Measurements from ENCODE around the gene PANX3. TPM values are rescaled to one million over a fixed set of nuclear protein-coding genes. Genes with fewer than 3 reads are reported as not detected.

Gene PANX3
- total RNA-seq, 2 donors from 2014 or later = not detected

- no peaks in the 10 kb centered on the region for H3K9me3 ChIP-seq
- H3K27ac ChIP-seq = no peak overlapping the region
- peaks cover 76% of the 10 kb centered on the region for H3K36me3 ChIP-seq
- H3K4me3 ChIP-seq = no peak overlapping the region
- no peaks in the 10 kb centered on the region for H3K27me3 ChIP-seq
- no peak for TF ChIP-seq CTCF (IDR thresholded peaks at IDR 0.05)
- H3K4me1 ChIP-seq = no peaks in the 10 kb centered on the region
- DNase-seq (ENCODE audit: low spot score) = no peak
These were observed 22.1 kb downstream of the PANX3 start for GRCh38 chr11:124633355-124633754.

- Histone ChIP-seq H3K27ac (no peak overlapping the region), H3K4me3 (no peak overlapping the region), H3K9me3 (no peaks in the 10 kb centered on the region), H3K4me1 (no peaks in the 10 kb centered on the region), H3K36me3 (peaks cover 68% of the 10 kb centered on the region), H3K27me3 (no peaks in the 10 kb centered on the region)
- no peak for DNase-seq (ENCODE audit: low spot score)
- no peak for TF ChIP-seq CTCF (IDR thresholded peaks at IDR 0.05)
These were observed 24.7 kb downstream of the PANX3 start for GRCh38 chr11:124635932-124636331.

- TF ChIP-seq CTCF (IDR thresholded peaks at IDR 0.05) = no peak
- H3K4me1 ChIP-seq = no peaks in the 10 kb centered on the region
These were observed 27.3 kb downstream of the PANX3 start for GRCh38 chr11:124638500-124638899.

GRCh38 chr11:124639186-124639585 is 28.0 kb downstream of the PANX3 start:
- Histone ChIP-seq H3K27ac (no peak overlapping the region), H3K36me3 (peaks cover 36% of the 10 kb centered on the region)
- no peak for TF ChIP-seq CTCF (IDR thresholded peaks at IDR 0.05)

More at GRCh38 chr11:124638500-124638899, 27.3 kb downstream of the PANX3 start:
- no peaks in the 10 kb centered on the region for H3K9me3 ChIP-seq
- H3K36me3 ChIP-seq = peaks cover 43% of the 10 kb centered on the region
- H3K27ac ChIP-seq = no peak overlapping the region
- no peak for DNase-seq (ENCODE audit: low spot score)
- no peaks in the 10 kb centered on the region for H3K27me3 ChIP-seq
- H3K4me3 ChIP-seq = no peak overlapping the region

GRCh38 chr11:124640666-124641065 is 29.4 kb downstream of the PANX3 start:
- Histone ChIP-seq H3K27ac (no peak overlapping the region), H3K4me3 (no peak overlapping the region), H3K9me3 (no peaks in the 10 kb centered on the region), H3K27me3 (no peaks in the 10 kb centered on the region), H3K4me1 (peaks cover 0 to 4% of the 10 kb centered on the region in 2 donors), H3K36me3 (peaks cover 24% of the 10 kb centered on the region)
- TF ChIP-seq CTCF (IDR thresholded peaks at IDR 0.05) = no peak
- DNase-seq (ENCODE audit: low spot score) = no peak

More at GRCh38 chr11:124639186-124639585, 28.0 kb downstream of the PANX3 start:
- no peak for DNase-seq (ENCODE audit: low spot score)
- no peak overlapping the region for H3K4me3 ChIP-seq
- no peaks in the 10 kb centered on the region for H3K27me3 ChIP-seq
- H3K9me3 ChIP-seq = no peaks in the 10 kb centered on the region
- no peaks in the 10 kb centered on the region for H3K4me1 ChIP-seq

- DNase-seq (ENCODE audit: low spot score) = no peak
- no peak for TF ChIP-seq CTCF (IDR thresholded peaks at IDR 0.05)
- Histone ChIP-seq H3K9me3 (no peaks in the 10 kb centered on the region), H3K4me3 (no peak overlapping the region), H3K27ac (no peak overlapping the region), H3K27me3 (no peaks in the 10 kb centered on the region), H3K36me3 (peaks cover 9% of the 10 kb centered on the region), H3K4me1 (peaks cover 0 to 4% of the 10 kb centered on the region in 2 donors)
These were observed 31.4 kb downstream of the PANX3 start for GRCh38 chr11:124642628-124643027.

Measured in right atrium auricular region (tissue), 2 donors.